Large intestine (tissue), 3 donors: ENCODE measurements around the gene SLC22A23. TPM values are rescaled to one million over a fixed set of nuclear protein-coding genes. Genes with fewer than 3 reads are reported as not detected.

Source experiments
- DNase-seq, 2 donors: peaks; one replicate each; pipeline versions ENCODE4 v3.0.0 to v3.0.0-alpha.2; 2013
- H3K27ac ChIP-seq: one replicate; pipeline ENCODE4 v1.5.1; 2013; ENCODE audit warnings: low read length
- H3K27me3 ChIP-seq: 2 replicates; pipeline ENCODE4 v1.6.1; 2013; ENCODE audit warnings: low read length; ENCODE audit not compliant: control insufficient read depth, insufficient read depth
- H3K36me3 ChIP-seq: 2 replicates; pipeline ENCODE4 v1.6.1; 2013; ENCODE audit warnings: low read length; ENCODE audit not compliant: control insufficient read depth, insufficient read depth
- H3K4me1 ChIP-seq: one replicate; pipeline ENCODE4 v1.6.1; 2013; ENCODE audit warnings: low read length; ENCODE audit not compliant: control insufficient read depth, insufficient read depth
- H3K4me3 ChIP-seq: one replicate; pipeline ENCODE4 v1.5.1; 2013; ENCODE audit warnings: low read length
- H3K9me3 ChIP-seq: one replicate; pipeline ENCODE4 v1.6.1; 2013; ENCODE audit warnings: mild to moderate bottlenecking, low read depth, low read length, moderate library complexity; ENCODE audit not compliant: control insufficient read depth
- WGBS: methylation state at CpG from one replicate; pipeline ENCODE4 v1.1.5; 2013; ENCODE audit warnings: low lambda C conversion rate; ENCODE audit not compliant: insufficient coverage; 5-methylcytosine and 5-hydroxymethylcytosine counted together
- polyA plus RNA-seq: library from polyadenylated mRNA; unstranded; fragments of 120-200 nt; gene quantifications from one replicate; pipeline ENCODE4 v1.2.1, GENCODE V29; 2013

The SLC22A23 gene
- polyA plus RNA-seq, 1 donor: 34.7 TPM

DNA sequence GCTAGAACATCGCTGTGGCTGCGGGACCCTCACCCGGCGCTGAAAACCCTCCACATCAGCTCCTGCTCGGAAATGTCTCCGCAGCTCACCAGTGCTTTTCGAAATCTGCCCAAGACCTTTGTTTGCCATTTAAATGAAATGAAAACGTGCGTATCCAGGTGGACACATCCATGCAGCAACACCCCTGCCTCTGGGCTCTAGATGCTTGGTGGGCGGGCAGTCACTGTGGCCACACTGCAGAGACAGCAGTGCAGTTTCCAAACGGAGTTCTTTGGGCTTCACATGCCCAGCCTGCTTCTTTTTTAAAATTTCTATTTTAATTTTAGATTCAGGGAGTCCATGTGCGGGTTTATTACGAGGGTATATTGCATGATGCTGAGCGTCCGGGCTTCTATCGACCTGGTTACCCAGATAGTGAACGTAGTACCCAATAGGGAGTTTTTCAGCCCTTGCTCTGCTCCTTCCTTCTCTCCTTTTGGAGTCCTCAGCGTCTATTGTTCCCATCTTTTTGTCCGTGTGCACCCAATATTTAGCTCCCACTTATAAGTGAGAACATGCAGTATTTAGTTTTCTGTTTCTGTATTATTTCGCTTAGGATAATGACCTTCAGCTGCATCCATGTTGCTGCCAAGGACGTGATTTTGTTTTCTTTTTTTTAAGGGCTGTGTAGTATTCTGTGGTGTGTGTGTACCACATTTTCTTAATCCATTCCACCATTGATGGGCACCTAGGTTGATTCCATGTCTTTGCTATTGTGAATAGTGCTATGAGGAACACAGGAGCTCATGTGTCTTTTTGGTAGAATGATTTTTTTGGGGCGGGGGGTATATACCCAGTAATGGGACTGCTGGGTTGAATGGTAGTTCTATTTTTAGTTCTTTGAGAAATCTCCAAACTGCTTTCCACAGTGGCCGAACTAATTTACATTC is 224.6 kb downstream of the SLC22A23 start:
- 70% methylated on average over 2 of the region's 23 CpGs for WGBS
- Histone ChIP-seq H3K27me3 (peaks cover 65% of the 10 kb centered on the region), H3K4me1 (peaks cover 32% of the 10 kb centered on the region), H3K36me3 (no peaks in the 10 kb centered on the region), H3K27ac (peak overlapping the region; percentile 36), H3K9me3 (peaks cover 19% of the 10 kb centered on the region), H3K4me3 (peak overlapping the region; percentile 53)
- no peak for DNase-seq

- DNase-seq: peak; percentile 87 to 90
- Histone ChIP-seq H3K4me3 (peak overlapping the region; percentile 53), H3K4me1 (peaks cover 40% of the 10 kb centered on the region), H3K9me3 (peaks cover 26% of the 10 kb centered on the region), H3K27me3 (peaks cover 73% of the 10 kb centered on the region), H3K27ac (peak overlapping the region; percentile 36), H3K36me3 (no peaks in the 10 kb centered on the region)
- no CpG with 5 or more reads among the region's 47 CpGs for WGBS
These were observed 225.4 kb downstream of the SLC22A23 start for GRCh38 chr6:3231247-3232016.

DNA sequence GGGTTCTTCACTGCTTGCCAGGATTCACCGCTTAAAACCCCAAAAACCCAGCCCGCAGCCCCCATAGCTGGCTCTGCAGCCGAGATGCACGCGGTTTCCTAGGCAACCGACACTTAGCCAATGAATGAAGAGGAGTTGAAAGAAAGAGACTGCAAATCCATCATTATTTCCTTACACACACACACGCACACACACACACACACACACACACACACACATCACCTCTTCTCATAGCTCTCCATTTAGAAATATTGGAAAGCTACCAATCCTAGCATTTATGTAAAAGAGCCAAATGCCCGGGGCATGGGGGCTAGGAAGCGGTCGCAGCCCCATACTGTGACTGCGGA is 226.0 kb downstream of the SLC22A23 start:
- Histone ChIP-seq H3K4me1 (peaks cover 41% of the 10 kb centered on the region), H3K27ac (peak overlapping the region; percentile 36)

DNA sequence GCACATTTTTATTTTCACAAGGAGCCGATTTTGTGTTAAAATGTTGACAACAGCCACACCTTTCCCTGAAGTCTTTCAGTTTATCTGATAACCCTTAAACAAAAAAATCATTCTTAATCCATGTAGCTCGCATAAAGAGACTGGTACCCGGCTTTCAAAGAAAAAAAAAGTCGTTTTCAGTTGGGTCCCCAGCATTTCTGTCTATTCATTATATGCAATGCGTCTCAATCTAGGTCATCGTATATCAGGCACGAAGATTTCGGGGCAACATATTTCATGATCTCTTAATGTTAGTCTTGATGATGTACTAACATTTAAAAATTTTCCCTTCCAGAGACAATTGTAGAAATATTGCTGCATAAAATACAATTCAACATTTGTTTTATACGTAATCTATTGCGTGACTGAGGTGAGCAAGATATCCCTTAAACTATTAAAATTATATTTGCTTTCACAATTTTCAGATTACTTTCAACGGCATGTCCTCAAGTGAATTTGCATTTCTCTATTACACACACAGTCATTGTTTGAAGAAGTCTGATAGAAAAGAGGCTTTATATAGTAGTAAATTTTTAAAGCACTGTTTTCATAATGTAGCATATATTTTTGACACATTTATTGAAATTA is 226.5 kb downstream of the SLC22A23 start:
- 32% methylated on average over 5 of the region's 11 CpGs for WGBS
- H3K27me3 ChIP-seq: peaks cover 82% of the 10 kb centered on the region
- peaks cover 26% of the 10 kb centered on the region for H3K9me3 ChIP-seq
- H3K36me3 ChIP-seq: no peaks in the 10 kb centered on the region
- DNase-seq: no peak
- H3K27ac ChIP-seq: peak overlapping the region; percentile 14
- H3K4me3 ChIP-seq: peak overlapping the region; percentile 53
- peaks cover 41% of the 10 kb centered on the region for H3K4me1 ChIP-seq

More for the DNA sequence above, 226.0 kb downstream of the SLC22A23 start:
- H3K36me3 ChIP-seq: no peaks in the 10 kb centered on the region
- WGBS: no CpG with 5 or more reads among the region's 11 CpGs
- DNase-seq: no peak
- peak overlapping the region; percentile 53 for H3K4me3 ChIP-seq
- H3K27me3 ChIP-seq: peaks cover 79% of the 10 kb centered on the region
- peaks cover 26% of the 10 kb centered on the region for H3K9me3 ChIP-seq

- H3K9me3 ChIP-seq: peaks cover 26% of the 10 kb centered on the region
- peak; percentile 16 to 37 for DNase-seq
- H3K4me3 ChIP-seq: peak overlapping the region; percentile 20
- H3K36me3 ChIP-seq: no peaks in the 10 kb centered on the region
- whole genome bisulfite sequencing: no CpG with 5 or more reads among the region's 28 CpGs
- H3K4me1 ChIP-seq: peaks cover 41% of the 10 kb centered on the region
- H3K27ac ChIP-seq: peak overlapping the region; percentile 39
- H3K27me3 ChIP-seq: peaks cover 82% of the 10 kb centered on the region
These were observed 227.2 kb downstream of the SLC22A23 start for GRCh38 chr6:3229566-3230178.

GRCh38 chr6:3228771-3229565 is 227.9 kb downstream of the SLC22A23 start:
- 8% methylated on average over 2 of the region's 62 CpGs for WGBS
- no peaks in the 10 kb centered on the region for H3K36me3 ChIP-seq
- peak overlapping the region; percentile 20 for H3K4me3 ChIP-seq
- H3K9me3 ChIP-seq: peaks cover 26% of the 10 kb centered on the region
- peak in 1 of 2 donors; percentile 50 for DNase-seq
- peaks cover 41% of the 10 kb centered on the region for H3K4me1 ChIP-seq
- H3K27me3 ChIP-seq: peaks cover 76% of the 10 kb centered on the region
- peak overlapping the region; percentile 39 for H3K27ac ChIP-seq

DNA sequence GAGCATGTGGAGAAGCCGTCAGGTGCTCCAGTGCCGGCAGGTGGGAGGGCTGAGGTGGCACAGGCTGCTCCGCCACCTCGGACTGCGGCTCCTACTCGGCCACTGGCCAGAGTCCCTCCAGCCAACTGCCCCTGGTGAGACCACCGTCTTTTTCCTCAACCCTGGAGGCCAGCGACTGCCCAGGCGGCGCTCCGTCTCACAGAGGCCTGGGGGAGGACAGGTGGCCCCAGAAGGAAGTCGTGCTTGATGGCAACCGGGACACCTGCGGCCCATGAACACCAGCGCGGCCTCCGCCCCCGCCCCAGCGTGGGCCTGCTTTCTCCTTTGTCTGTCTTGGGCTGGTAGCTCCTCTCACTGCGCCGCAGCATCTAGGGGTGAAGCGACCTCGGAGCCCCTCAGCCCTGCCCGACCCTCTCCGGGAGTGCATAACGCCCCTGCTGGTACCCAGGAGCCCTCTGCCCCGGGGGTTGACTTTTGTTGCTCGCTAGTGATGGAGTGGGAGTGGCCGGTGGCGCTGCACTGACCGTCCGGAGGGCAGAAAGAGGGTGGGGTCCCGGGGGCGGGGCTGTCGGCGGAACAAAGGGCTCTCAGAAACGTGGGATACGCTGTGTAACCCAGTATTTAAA is 228.7 kb downstream of the SLC22A23 start:
- Histone ChIP-seq H3K27ac (peak overlapping the region; percentile 55), H3K9me3 (peaks cover 26% of the 10 kb centered on the region), H3K4me3 (peak overlapping the region; percentile 33), H3K4me1 (peaks cover 41% of the 10 kb centered on the region), H3K27me3 (peaks cover 69% of the 10 kb centered on the region), H3K36me3 (no peaks in the 10 kb centered on the region)
- WGBS: no CpG with 5 or more reads among the region's 38 CpGs
- peak; percentile 19 to 61 for DNase-seq

DNA sequence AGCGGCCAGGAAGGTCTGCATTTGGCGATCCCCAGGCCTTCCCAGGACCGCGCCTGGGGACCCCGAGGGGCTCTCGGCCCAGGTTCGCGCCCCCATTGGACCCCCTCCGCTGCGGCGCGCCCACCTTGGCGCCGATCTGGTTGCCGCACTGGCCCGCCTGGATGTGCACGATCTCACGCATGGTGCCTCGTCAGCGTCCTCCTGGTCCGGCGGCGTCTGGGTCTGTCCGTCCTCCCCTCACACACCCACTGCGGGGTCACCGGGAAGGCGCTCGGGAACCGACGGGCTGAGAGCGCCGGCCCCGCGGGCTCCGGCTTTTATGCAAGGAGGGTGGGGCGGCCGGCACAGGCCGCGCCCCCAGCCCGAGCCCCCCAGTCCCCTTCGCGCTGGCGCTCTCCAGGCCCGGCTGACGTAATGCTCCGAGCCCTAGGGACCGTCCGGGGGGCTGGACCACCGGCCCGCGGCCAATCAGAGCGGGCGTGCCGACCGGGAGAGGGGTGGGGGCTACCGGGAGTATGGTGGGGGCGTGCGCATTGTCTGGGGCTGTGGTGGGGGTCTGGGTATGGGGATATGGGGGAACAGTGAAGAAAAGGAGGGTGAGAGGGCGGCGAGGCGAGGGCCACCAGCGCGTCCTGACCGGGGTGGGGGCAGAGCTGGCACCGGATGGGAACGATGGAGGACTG is 229.3 kb downstream of the SLC22A23 start, which contains the start of gene TUBB2B:
TUBB2B (minus strand) TSS at position 291 of the 683 bp plus-strand sequence; CDS start at position 181, 110 bp downstream.
- DNase-seq: peak; percentile 48 to 57
- H3K4me3 ChIP-seq: peak within 1 kb of the TSS; percentile 33
- H3K9me3 ChIP-seq: peaks cover 26% of the 10 kb centered on the region
- no peaks in the 10 kb centered on the region for H3K36me3 ChIP-seq
- H3K27me3 ChIP-seq: peaks cover 67% of the 10 kb centered on the region
- H3K27ac ChIP-seq: peak within 1 kb of the TSS; percentile 55
- no CpG with 5 or more reads among the region's 66 CpGs for WGBS
- peaks cover 41% of the 10 kb centered on the region for H3K4me1 ChIP-seq
